ENCODE measurements around the gene ATPAF1. TPM values are rescaled to one million over a fixed set of nuclear protein-coding genes. Genes with fewer than 3 reads are reported as not detected.

The ATPAF1 gene
- total RNA-seq, 1 donor from 2014 or later = 32.2 TPM

- Histone ChIP-seq H3K9me3 (no peaks in the 10 kb centered on the region), H3K27me3 (no peaks in the 10 kb centered on the region), H3K27ac (no peak overlapping the region), H3K4me1 (peaks cover 8% of the 10 kb centered on the region), H3K4me3 (no peak overlapping the region), H3K36me3 (peaks cover 65% of the 10 kb centered on the region)
- no peak for ATAC-seq
- no peak for TF ChIP-seq CTCF (IDR thresholded peaks at IDR 0.05)
- no peak for DNase-seq
- intact Hi-C loops (cut with DNase I) = no loop called here
Measured at GRCh38 chr1:46585312-46585938, 82.7 kb downstream of the ATPAF1 start.

GRCh38 chr1:46583494-46583893 lies 84.7 kb downstream of the ATPAF1 start:
- no peaks in the 10 kb centered on the region for H3K9me3 ChIP-seq
- H3K36me3 ChIP-seq = peaks cover 67% of the 10 kb centered on the region
- peaks cover 8% of the 10 kb centered on the region for H3K4me1 ChIP-seq
- no peak overlapping the region for H3K4me3 ChIP-seq
- DNase-seq = no peak
- H3K27ac ChIP-seq = no peak overlapping the region
- ATAC-seq = no peak
- TF ChIP-seq CTCF (IDR thresholded peaks at IDR 0.05) = no peak
- intact Hi-C loops (cut with DNase I) = no loop called here
- H3K27me3 ChIP-seq = no peaks in the 10 kb centered on the region

- DNase-seq (no peak), ATAC-seq (no peak)
- Histone ChIP-seq H3K27ac (peak overlapping the region; percentile 40), H3K27me3 (no peaks in the 10 kb centered on the region), H3K36me3 (peaks cover 71% of the 10 kb centered on the region), H3K4me1 (peaks cover 8% of the 10 kb centered on the region), H3K9me3 (no peaks in the 10 kb centered on the region), H3K4me3 (no peak overlapping the region)
- intact Hi-C loops (cut with DNase I) = no loop called here
- TF ChIP-seq CTCF (IDR thresholded peaks at IDR 0.05) = no peak
Measured at GRCh38 chr1:46582972-46583371, 85.2 kb downstream of the ATPAF1 start.

Other genes starting within 250 kb of the ATPAF1 start
- not detected for gene DMBX1, start 178.5 kb downstream of the ATPAF1 start, total RNA-seq
- gene KNCN, start 116.7 kb downstream of the ATPAF1 start, total RNA-seq = not detected
- gene MKNK1, start 64.1 kb downstream of the ATPAF1 start, total RNA-seq = 61.1 TPM
- gene MOB3C, start 51.6 kb downstream of the ATPAF1 start, total RNA-seq = 24.6 TPM
- not detected for gene TEX38, start 3.5 kb upstream of the ATPAF1 start, total RNA-seq
- 118 TPM for gene EFCAB14, start 50.8 kb upstream of the ATPAF1 start, total RNA-seq
- gene CYP4B1, start 130.7 kb upstream of the ATPAF1 start, total RNA-seq = 268 TPM